Fibroblast of mammary gland (primary cell): ENCODE results near the gene STARD8.

Experiments
- DNase-seq: peaks from one replicate; pipeline ENCODE4 v3.0.0-alpha.2; 2010; ENCODE audit warnings: low read depth
- H3K4me3 ChIP-seq: 2 replicates; pipeline ENCODE4 v1.5.1; 2011; ENCODE audit warnings: low read depth, mild to moderate bottlenecking, low read length, moderate library complexity; ENCODE audit not compliant: control insufficient read depth
- TF ChIP-seq, protein P1 (sequence below): conservative IDR thresholded peaks from 2 replicates; pipeline ENCODE4 v1.5.1; 2011; ENCODE audit warnings: low read depth, low read length, inconsistent platforms; ENCODE audit not compliant: control insufficient read depth, insufficient read depth

The STARD8 gene

DNA sequence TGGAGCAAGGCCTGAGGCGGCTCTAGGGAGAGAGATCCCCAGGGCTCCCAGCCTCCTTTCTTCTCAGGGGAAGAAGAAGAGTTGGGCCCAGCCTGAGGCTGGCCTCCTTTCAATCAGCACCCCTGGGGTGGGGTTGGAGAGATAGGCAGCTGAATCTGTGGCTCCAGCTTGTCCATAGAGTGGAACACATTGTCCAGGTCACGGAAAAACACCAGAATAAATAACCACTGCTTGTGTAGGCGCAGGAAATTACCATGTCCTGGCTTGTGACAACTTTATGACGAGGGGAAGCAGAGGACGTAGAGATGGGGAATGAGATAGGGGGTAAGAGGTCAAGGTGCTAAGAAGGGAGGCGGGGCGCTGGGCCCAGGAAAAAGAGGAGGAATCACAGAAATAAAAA lies 100.6 kb downstream of the STARD8 start:
- no peak for DNase-seq
- H3K4me3 ChIP-seq = no peak overlapping the region
- TF ChIP-seq, protein P1, sequence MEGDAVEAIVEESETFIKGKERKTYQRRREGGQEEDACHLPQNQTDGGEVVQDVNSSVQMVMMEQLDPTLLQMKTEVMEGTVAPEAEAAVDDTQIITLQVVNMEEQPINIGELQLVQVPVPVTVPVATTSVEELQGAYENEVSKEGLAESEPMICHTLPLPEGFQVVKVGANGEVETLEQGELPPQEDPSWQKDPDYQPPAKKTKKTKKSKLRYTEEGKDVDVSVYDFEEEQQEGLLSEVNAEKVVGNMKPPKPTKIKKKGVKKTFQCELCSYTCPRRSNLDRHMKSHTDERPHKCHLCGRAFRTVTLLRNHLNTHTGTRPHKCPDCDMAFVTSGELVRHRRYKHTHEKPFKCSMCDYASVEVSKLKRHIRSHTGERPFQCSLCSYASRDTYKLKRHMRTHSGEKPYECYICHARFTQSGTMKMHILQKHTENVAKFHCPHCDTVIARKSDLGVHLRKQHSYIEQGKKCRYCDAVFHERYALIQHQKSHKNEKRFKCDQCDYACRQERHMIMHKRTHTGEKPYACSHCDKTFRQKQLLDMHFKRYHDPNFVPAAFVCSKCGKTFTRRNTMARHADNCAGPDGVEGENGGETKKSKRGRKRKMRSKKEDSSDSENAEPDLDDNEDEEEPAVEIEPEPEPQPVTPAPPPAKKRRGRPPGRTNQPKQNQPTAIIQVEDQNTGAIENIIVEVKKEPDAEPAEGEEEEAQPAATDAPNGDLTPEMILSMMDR = no peak

DNA sequence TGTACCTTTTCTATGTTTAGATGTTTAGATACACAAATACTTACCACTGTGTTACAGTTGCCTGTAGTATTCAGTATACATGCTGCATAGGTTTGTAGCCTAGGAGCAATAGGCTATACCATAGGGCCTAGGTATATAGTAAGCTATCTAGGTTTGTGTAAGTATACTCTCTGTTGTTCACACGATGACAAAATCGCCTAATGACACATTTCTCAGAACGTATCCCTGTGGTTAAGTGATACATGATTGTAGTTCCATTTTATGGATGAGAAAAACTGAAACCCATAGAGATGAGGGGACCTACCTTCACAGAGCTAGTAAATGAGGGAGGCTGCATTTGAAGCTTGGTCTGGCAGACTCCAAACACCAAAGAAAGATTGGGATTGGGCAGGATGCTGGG lies 102.0 kb downstream of the STARD8 start:
- TF ChIP-seq, protein P1 = no peak
- DNase-seq = no peak

DNA sequence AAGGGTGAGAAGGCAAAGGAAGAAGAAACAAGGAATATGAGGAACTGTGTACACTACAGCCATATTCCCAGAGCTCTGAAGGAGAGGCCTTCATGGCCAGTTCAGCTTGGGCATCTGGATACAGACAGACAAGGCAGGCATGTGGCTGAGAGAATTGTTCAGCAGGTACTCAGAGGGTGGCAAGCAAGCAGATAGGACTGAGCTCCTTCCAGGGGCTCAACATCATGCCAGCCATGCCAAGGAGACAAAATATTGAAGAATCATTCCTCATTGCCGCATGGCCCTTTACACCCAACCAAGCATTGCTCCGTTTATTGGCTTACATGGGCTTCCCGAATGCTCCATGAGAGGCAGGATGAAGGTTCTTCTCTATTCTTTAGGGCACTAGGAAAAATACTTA lies 102.8 kb downstream of the STARD8 start:
- TF ChIP-seq, protein P1 = no peak
- DNase-seq = no peak

More for the DNA sequence above, 102.0 kb downstream of the STARD8 start:
- H3K4me3 ChIP-seq = no peak overlapping the region

DNA sequence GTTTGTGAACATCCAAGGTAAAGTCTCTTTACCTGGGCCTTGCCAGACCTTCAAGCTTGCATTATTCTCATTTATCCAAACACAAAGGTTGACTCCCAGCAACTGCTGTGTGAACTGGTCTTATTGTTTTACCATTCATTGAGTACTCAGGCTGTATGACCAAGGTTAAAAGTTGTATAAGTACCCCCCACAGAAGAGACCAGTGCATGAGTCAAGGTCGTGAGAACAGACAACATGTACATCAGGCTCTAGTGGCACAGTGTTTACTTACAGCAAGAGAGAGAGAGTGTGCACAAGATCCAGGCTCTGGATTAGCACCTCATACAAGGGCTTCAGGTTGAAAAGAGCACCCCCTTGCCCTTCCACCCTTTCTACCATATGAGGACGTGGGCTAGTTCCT lies 103.9 kb downstream of the STARD8 start:
- H3K4me3 ChIP-seq = no peak overlapping the region
- TF ChIP-seq, protein P1 = no peak
- no peak for DNase-seq

More for the DNA sequence above, 102.8 kb downstream of the STARD8 start:
- no peak overlapping the region for H3K4me3 ChIP-seq

DNA sequence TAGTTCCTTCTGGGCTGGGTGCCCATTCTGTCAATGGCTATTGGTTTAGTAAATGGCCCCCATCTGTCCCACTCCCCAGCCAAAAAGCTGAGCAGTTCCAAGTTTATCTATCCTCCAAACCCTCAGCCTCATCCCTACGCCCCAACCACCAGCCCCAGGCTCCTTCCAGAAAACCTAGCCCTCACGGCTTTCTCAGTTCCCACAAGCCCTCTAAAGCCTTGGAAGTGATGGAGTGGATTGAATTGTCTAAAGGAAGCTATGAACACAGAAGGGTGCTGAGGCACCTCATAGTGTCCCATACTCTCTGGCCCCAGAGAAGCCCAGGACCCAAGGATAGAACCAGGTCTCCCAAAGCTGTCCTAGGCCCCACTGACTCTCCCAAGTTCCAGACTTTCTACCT lies 105.8 kb downstream of the STARD8 start:
- TF ChIP-seq, protein P1 = no peak
- no peak for DNase-seq
- no peak overlapping the region for H3K4me3 ChIP-seq

DNA sequence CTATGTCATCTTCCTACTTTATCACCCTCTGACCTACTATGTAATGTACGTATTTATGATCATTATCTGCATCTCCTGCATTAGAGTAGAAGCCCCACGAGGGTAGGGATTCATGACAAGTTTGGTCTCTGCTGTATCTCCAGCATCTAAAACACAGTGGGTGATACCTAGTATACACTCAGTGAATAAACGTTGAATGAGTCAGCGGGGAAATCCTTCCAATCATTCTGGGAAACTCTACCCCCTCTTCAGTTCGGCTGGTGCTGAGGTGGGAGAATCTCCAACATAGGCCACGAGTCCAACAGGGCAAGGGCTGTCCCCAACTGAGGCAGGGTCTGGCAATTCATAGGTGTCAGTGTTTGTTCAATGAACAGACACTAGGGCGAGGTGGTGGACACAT lies 106.9 kb downstream of the STARD8 start:
- TF ChIP-seq, protein P1 = no peak
- DNase-seq = no peak

DNA sequence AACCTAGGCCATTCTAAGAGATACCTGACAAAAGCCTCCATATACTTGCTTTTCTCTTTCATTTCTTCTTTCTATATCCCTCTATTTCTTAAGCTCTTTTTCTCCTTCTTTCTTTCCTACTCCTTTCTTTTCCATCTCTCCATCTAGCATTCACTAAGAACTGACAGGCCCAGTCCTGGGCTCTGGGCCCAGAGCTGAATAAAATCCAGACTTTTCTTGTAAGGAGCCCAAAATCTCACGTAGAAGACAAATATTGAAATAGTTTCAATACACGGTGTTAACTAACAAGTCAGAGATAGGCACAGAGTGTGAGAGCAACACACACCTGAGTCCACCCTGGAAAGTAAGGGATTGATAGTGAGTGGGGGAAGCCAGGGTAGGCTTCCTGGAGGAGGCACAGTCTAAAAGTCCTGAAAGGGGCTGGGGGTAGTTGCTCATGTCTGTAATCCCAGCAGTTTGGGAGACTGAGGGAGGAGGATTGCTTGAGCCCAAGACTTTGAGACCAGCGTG lies 108.2 kb downstream of the STARD8 start:
- DNase-seq = no peak
- TF ChIP-seq, protein P1 = no peak
- no peak overlapping the region for H3K4me3 ChIP-seq

More for the DNA sequence above, 106.9 kb downstream of the STARD8 start:
- H3K4me3 ChIP-seq = no peak overlapping the region
